H1 (cell line): ENCODE measurements around the gene AMPD1. TPM values are rescaled to one million over a fixed set of nuclear protein-coding genes. Genes with fewer than 3 reads are reported as not detected.

Experiments
- CHD2 ChIP-seq: IDR thresholded peaks from 2 replicates; pipeline ENCODE4 v1.6.1; 2012; ENCODE audit warnings: low read length, improper control_type of control experiment
- EGR1 ChIP-seq: IDR thresholded peaks from 2 replicates; pipeline ENCODE4 v1.6.1; 2011; ENCODE audit warnings: low read depth, low read length, borderline replicate concordance
- EP300 ChIP-seq, 2 experiments: IDR thresholded peaks; 1 replicate in 1 of 2; 2 replicates in 1 of 2; pipeline ENCODE4 v1.6.1; 2011 to 2012; ENCODE audit warnings: low read depth in 2 of 2, low read length in 2 of 2, mild to moderate bottlenecking in 2 of 2, borderline replicate concordance in 1 of 2, inconsistent platforms in 1 of 2, moderate library complexity in 1 of 2
- KDM1A ChIP-seq: fragments of 200-600, 300-600 bp; sonication (generic); IDR thresholded peaks from 2 replicates; pipeline ENCODE4 v1.7.1; 2016; ENCODE audit warnings: mild to moderate bottlenecking, low read length, borderline replicate concordance
- NRF1 ChIP-seq: IDR thresholded peaks from 2 replicates; pipeline ENCODE4 v1.6.1; 2011; ENCODE audit warnings: mild to moderate bottlenecking, low read depth, low read length, improper control_type of control experiment
- PHF8 ChIP-seq: fragments of 200-600 bp; sonication (generic); conservative IDR thresholded peaks from 2 replicates; pipeline ENCODE4 v1.7.1; 2012; ENCODE audit warnings: low read depth, mild to moderate bottlenecking, inconsistent platforms, low read length, moderate library complexity
- RBBP5 ChIP-seq: IDR thresholded peaks from 2 replicates; pipeline ENCODE4 v1.7.1; 2012; ENCODE audit warnings: low read depth, mild to moderate bottlenecking, inconsistent platforms, low read length, moderate library complexity, borderline replicate concordance
- TBP ChIP-seq: IDR thresholded peaks from 2 replicates; pipeline ENCODE4 v1.6.1; 2011; ENCODE audit warnings: low read depth, low read length, improper control_type of control experiment
- polyA plus RNA-seq, 7 experiments: library from polyadenylated mRNA; depleted of rRNA in 3 of 7; stranded (reverse) in 5 of 7; unstranded in 2 of 7; fragments of >200 nt in 5 of 7; fragments of 200-250 nt in 2 of 7; gene quantifications; 1 replicate in 5 of 7; 2 replicates in 1 of 7; 4 replicates in 1 of 7; pipeline versions ENCODE4 v1.2.1 to v1.2.3, GENCODE V29; 2011 to 2013; ENCODE audit warnings: missing spikeins in 2 of 7, mixed read lengths in 2 of 7
- total RNA-seq: library from RNA; stranded (reverse); fragmentation: NEBNext Ultra II Directional; extraction: Animal tissue kit (Norgen Biotek cat#: 25700); gene quantifications from 2 replicates; pipeline ENCODE4 v1.2.1, GENCODE V29; 2021
- TF ChIP-seq, protein P1 (sequence below): fragments of 300-600 bp; sonication (generic); IDR thresholded peaks from 2 replicates; pipeline ENCODE4 v1.7.1; 2012; ENCODE audit warnings: low read length, moderate library complexity, mild to moderate bottlenecking, inconsistent platforms; ENCODE audit not compliant: insufficient replicate concordance
- TF ChIP-seq, protein P2 (sequence below): IDR thresholded peaks from 2 replicates; pipeline ENCODE4 v1.6.1; 2011; ENCODE audit warnings: low read length, improper control_type of control experiment

Gene AMPD1
- total and polyA plus RNA-seq, 2 of the 8 experiments (the other 6 are each of a cell fraction or from before 2014, with no cell fraction given), result not detected

DNA sequence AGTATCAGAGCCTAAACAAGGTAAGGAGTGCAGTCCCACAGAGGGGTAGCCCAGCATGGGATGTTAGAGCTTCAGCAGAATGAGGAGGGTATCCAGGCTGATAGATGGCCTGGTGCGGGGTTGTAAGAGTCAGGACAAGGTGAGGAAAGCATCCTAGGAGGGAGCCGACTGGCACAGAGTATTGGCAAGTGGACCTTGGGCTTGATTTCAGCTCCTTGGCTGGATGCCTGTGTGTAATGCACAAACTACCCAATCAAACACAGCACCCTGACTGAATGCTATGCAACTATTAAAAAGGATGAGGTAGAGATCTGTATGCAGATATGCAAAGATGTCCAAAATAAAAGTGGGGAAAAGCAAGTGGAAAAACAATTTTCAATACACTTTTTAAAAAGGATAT is 43.5 kb downstream of the AMPD1 start (continued):
- TF ChIP-seq, protein P1, sequence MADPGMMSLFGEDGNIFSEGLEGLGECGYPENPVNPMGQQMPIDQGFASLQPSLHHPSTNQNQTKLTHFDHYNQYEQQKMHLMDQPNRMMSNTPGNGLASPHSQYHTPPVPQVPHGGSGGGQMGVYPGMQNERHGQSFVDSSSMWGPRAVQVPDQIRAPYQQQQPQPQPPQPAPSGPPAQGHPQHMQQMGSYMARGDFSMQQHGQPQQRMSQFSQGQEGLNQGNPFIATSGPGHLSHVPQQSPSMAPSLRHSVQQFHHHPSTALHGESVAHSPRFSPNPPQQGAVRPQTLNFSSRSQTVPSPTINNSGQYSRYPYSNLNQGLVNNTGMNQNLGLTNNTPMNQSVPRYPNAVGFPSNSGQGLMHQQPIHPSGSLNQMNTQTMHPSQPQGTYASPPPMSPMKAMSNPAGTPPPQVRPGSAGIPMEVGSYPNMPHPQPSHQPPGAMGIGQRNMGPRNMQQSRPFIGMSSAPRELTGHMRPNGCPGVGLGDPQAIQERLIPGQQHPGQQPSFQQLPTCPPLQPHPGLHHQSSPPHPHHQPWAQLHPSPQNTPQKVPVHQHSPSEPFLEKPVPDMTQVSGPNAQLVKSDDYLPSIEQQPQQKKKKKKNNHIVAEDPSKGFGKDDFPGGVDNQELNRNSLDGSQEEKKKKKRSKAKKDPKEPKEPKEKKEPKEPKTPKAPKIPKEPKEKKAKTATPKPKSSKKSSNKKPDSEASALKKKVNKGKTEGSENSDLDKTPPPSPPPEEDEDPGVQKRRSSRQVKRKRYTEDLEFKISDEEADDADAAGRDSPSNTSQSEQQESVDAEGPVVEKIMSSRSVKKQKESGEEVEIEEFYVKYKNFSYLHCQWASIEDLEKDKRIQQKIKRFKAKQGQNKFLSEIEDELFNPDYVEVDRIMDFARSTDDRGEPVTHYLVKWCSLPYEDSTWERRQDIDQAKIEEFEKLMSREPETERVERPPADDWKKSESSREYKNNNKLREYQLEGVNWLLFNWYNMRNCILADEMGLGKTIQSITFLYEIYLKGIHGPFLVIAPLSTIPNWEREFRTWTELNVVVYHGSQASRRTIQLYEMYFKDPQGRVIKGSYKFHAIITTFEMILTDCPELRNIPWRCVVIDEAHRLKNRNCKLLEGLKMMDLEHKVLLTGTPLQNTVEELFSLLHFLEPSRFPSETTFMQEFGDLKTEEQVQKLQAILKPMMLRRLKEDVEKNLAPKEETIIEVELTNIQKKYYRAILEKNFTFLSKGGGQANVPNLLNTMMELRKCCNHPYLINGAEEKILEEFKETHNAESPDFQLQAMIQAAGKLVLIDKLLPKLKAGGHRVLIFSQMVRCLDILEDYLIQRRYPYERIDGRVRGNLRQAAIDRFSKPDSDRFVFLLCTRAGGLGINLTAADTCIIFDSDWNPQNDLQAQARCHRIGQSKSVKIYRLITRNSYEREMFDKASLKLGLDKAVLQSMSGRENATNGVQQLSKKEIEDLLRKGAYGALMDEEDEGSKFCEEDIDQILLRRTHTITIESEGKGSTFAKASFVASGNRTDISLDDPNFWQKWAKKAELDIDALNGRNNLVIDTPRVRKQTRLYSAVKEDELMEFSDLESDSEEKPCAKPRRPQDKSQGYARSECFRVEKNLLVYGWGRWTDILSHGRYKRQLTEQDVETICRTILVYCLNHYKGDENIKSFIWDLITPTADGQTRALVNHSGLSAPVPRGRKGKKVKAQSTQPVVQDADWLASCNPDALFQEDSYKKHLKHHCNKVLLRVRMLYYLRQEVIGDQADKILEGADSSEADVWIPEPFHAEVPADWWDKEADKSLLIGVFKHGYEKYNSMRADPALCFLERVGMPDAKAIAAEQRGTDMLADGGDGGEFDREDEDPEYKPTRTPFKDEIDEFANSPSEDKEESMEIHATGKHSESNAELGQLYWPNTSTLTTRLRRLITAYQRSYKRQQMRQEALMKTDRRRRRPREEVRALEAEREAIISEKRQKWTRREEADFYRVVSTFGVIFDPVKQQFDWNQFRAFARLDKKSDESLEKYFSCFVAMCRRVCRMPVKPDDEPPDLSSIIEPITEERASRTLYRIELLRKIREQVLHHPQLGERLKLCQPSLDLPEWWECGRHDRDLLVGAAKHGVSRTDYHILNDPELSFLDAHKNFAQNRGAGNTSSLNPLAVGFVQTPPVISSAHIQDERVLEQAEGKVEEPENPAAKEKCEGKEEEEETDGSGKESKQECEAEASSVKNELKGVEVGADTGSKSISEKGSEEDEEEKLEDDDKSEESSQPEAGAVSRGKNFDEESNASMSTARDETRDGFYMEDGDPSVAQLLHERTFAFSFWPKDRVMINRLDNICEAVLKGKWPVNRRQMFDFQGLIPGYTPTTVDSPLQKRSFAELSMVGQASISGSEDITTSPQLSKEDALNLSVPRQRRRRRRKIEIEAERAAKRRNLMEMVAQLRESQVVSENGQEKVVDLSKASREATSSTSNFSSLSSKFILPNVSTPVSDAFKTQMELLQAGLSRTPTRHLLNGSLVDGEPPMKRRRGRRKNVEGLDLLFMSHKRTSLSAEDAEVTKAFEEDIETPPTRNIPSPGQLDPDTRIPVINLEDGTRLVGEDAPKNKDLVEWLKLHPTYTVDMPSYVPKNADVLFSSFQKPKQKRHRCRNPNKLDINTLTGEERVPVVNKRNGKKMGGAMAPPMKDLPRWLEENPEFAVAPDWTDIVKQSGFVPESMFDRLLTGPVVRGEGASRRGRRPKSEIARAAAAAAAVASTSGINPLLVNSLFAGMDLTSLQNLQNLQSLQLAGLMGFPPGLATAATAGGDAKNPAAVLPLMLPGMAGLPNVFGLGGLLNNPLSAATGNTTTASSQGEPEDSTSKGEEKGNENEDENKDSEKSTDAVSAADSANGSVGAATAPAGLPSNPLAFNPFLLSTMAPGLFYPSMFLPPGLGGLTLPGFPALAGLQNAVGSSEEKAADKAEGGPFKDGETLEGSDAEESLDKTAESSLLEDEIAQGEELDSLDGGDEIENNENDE, result no peak
- TF ChIP-seq EP300 (IDR thresholded peaks at IDR 0.05; ENCODE audit: borderline replicate concordance in 1 of 2, low read depth in 2 of 2, low read length in 2 of 2) (no peak), TBP (no peak), CHD2 (no peak), RBBP5 (no peak), EGR1 (no peak), KDM1A (no peak), NRF1 (no peak), PHF8 (no peak)
- TF ChIP-seq, protein P2, sequence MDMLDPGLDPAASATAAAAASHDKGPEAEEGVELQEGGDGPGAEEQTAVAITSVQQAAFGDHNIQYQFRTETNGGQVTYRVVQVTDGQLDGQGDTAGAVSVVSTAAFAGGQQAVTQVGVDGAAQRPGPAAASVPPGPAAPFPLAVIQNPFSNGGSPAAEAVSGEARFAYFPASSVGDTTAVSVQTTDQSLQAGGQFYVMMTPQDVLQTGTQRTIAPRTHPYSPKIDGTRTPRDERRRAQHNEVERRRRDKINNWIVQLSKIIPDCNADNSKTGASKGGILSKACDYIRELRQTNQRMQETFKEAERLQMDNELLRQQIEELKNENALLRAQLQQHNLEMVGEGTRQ, result no peak
- TF ChIP-seq, all 59 proteins: peak for 0
